Measurements from ENCODE around the gene CHIC2.
"Not testable (repeated sequence)": the region's sequence is repeated elsewhere in the genome, so short reads cannot be mapped to it uniquely, and the experiment has no call there.

Gene CHIC2

GRCh38 chr4:54064317-54065111, at the start of gene CHIC2:
Gene CHIC2 (minus strand): TSS chr4:54064605. CDS start chr4:54064300, 305 bp downstream.
- TF ChIP-seq CTCF (IDR thresholded peaks at IDR 0.05; ENCODE audit: insufficient read depth, low read depth, low read length, missing control alignments), result no peak
- peak; percentile 98 for DNase-seq (ENCODE audit: low read depth)
- H3K4me3 ChIP-seq (ENCODE audit: low read depth, low read length), result peak within 1 kb of the TSS; percentile 75

GRCh38 chr4:54113206-54113605, 48.8 kb upstream of the CHIC2 start:
- not testable (repeated sequence) for DNase-seq (ENCODE audit: low read depth); H3K4me3 ChIP-seq (ENCODE audit: low read depth, low read length)

GRCh38 chr4:54110019-54110416, 45.6 kb upstream of the CHIC2 start:
- TF ChIP-seq CTCF (IDR thresholded peaks at IDR 0.05; ENCODE audit: insufficient read depth, low read depth, low read length, missing control alignments), result no peak
- DNase-seq (ENCODE audit: low read depth), result no peak
- no peak overlapping the region for H3K4me3 ChIP-seq (ENCODE audit: low read depth, low read length)

DNA sequence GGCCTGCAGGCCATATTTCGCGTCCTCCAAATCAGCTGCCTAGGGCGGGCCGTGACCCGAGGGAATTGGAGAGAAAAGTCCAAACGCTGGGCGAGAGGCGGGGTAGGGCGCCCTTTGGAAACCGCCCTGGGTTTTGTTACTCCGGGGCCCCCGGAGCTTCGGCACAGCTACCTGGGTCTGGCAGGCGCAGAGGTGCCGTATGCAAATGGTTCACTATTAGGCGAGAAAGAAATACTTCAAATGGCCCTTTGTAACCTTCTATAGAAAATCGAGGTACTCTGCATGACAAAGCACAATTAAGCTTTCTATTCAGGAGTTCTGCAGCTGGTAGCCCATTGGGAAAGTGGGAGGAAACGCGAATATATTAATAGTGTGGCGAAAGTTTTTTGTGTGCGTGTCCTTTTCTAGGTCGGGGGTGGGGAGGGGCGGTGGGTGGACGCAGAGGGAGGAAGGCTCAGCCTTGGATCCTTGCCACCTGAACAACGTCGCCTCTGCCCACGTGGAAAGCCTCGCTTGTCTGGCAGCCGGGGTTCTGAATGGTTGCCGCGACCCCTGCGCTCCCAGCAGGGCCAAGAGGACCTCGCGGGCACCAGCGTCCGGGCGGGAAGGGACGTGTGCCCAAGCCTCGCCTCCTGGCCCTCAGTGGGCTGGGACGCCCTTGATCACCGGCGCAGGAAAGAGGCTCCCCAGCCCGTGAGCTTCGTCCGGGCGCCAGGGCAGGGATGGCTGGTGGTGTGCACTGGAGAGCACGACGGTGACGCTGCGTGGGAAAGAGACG, 45.0 kb upstream of the CHIC2 start:
- DNase-seq (ENCODE audit: low read depth), result no peak
- no peak for TF ChIP-seq CTCF (IDR thresholded peaks at IDR 0.05; ENCODE audit: insufficient read depth, low read depth, low read length, missing control alignments)
- H3K4me3 ChIP-seq (ENCODE audit: low read depth, low read length), result no peak overlapping the region

GRCh38 chr4:54107951-54108748, 43.7 kb upstream of the CHIC2 start:
- DNase-seq (ENCODE audit: low read depth), result no peak
- H3K4me3 ChIP-seq (ENCODE audit: low read depth, low read length), result no peak overlapping the region
- TF ChIP-seq CTCF (IDR thresholded peaks at IDR 0.05; ENCODE audit: insufficient read depth, low read depth, low read length, missing control alignments), result no peak

DNA sequence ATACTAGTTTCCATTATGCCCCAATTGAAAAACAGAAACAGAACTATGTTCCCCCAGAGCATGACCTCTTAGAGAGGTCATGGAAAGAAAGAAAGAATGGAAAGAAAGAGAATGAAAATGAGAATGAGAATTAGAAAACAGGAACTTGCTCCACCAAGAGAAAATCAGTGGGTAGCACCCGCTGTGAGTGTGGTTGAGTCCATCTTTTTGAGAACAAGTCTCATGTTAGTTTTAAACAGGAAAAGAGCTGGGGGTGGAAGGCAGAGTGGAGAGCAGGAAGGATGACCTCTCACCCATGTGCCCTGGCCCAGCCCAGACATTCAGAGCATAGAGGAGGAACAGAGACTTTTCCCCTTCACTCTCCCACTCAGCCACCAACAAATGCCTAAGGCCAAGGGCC, 40.5 kb upstream of the CHIC2 start:
- no peak for TF ChIP-seq CTCF (IDR thresholded peaks at IDR 0.05; ENCODE audit: insufficient read depth, low read depth, low read length, missing control alignments)
- DNase-seq (ENCODE audit: low read depth), result no peak
- H3K4me3 ChIP-seq (ENCODE audit: low read depth, low read length), result no peak overlapping the region

- no peak for TF ChIP-seq CTCF (IDR thresholded peaks at IDR 0.05; ENCODE audit: insufficient read depth, low read depth, low read length, missing control alignments)
- no peak for DNase-seq (ENCODE audit: low read depth)
- H3K4me3 ChIP-seq (ENCODE audit: low read depth, low read length), result no peak overlapping the region
Observed at GRCh38 chr4:54103190-54103574, 38.8 kb upstream of the CHIC2 start.
